DMS53 (cell line): ENCODE results near the gene PPWD1.
A peak's percentile ranks its signal among the peaks of the same experiment; 100 is the strongest.

Source experiments
- DNase-seq: peaks from one replicate; lab custom pipeline; 2025; lab: John Stamatoyannopoulos, UW

The PPWD1 gene

GRCh38 chr5:65623482-65623881 lies 60.4 kb downstream of the PPWD1 start:
- peak; percentile 40 for DNase-seq

- DNase-seq: peak; percentile 97
These were observed 61.0 kb downstream of the PPWD1 start, which contains the start of gene TRIM23 for GRCh38 chr5:65624025-65624570. TSS of gene TRIM23 (minus strand) at chr5:65624333. CDS start at chr5:65624274, 59 bp downstream.

- peak; percentile 96 for DNase-seq
These were observed 61.8 kb downstream of the PPWD1 start, which contains the start of the genes SHLD3 and TRAPPC13 for GRCh38 chr5:65624571-65625555. TSS of gene SHLD3 (plus strand) at chr5:65625027. CDS start at chr5:65629588, 4,561 bp downstream. TSS of gene TRAPPC13 (plus strand) at chr5:65625027. CDS start at chr5:65625061, 34 bp downstream.

DNA sequence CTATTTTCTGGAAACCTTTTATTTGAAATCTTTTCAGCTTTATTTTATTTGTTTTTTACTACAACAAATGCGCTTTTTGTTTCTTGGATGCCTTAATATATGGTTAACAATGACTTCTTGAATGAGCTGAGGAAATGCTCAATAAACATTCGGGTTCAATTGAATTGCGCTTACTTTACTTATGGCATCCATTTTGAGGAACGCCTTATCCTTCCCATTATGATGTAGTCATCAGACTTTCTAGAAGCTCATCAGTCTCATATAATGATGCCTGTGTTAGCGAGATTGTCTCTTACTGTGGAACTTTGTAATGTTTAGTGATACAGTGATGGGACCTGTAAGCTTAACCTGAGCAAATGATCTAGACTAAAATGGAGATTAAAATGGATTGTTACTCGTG lies 62.6 kb downstream of the PPWD1 start:
- peak; percentile 9 for DNase-seq

DNA sequence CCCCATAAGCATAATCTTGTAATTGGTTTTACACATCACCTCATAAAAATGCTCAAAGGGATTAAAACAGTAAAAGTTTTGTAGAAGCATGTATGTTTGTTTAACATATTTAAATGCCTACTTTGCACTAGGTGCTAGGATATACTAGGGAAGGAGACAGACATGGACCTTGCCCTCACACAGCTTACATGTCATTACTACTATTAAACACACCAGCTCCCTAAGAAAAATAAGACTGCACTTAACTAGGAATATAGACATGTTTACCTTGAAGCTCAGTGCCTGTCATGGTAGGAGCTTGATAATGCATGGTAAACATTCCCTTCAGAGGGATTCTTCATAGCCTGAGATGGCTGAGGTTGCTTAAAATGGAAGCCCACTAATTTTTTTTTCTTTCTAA lies 67.9 kb downstream of the PPWD1 start:
- peak; percentile 12 for DNase-seq
